ENCODE measurements around the gene LY6G6C. TPM values are rescaled to one million over a fixed set of nuclear protein-coding genes. Genes with fewer than 3 reads are reported as not detected.
A peak's percentile ranks its signal among the peaks of the same experiment; 100 is the strongest.

The LY6G6C gene
- total RNA-seq, 1 experiment from 2014 or later: not detected

DNA sequence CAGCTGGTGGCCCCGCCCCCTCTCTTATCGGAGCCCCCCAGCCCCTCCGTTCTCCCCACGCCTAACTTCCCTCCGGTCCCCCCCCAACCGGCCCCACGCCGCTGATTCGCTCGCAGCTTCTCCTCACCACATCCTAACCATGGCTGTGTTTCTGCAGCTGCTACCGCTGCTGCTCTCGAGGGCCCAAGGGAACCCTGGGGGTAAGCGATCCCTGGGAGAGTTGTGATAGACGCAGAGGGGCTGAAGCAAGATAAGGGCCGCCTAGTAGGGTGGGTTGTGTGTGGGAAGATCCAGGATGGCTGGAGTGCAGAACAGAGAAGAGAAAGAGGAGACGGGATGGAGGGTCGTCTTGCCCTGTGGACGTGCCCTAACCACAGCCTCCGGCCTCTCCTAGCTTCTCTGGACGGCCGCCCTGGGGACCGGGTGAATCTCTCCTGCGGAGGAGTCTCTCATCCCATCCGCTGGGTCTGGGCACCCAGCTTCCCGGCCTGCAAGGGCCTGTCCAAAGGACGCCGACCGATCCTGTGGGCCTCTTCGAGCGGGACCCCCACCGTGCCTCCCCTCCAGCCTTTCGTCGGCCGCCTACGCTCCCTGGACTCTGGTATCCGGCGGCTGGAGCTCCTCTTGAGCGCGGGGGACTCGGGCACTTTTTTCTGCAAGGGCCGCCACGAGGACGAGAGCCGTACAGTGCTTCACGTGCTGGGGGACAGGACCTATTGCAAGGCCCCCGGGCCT, 1.9 kb upstream of the LY6G6C start, which contains the start of gene MPIG6B:
Gene MPIG6B, plus strand, starts transcription at position 129 of the 735 bp plus-strand sequence. Its CDS starts 11 bp downstream, at position 140.
- H3K23me2 ChIP-seq (ENCODE audit: insufficient read length, low read depth, low read length, poor library complexity, severe bottlenecking): no peaks in the 10 kb centered on the region
- no peaks in the 10 kb centered on the region for H3K27me3 Mint-ChIP-seq (ENCODE audit: low read depth)
- H4K91ac ChIP-seq (ENCODE audit: insufficient read length, low read depth, low read length): no peak within 1 kb of the TSS
- H3K36me3 Mint-ChIP-seq (ENCODE audit: insufficient read depth in 1 of 3, low read depth in 3 of 3): peaks cover 9 to 28% (median 27%) of the 10 kb centered on the region in 3 experiments; a peak in 6 of 7 replicates
- no peak within 1 kb of the TSS for H3K27ac ChIP-seq (ENCODE audit: insufficient read length, low read depth, low read length)
- no peaks in the 10 kb centered on the region for H3K27me3 ChIP-seq (ENCODE audit: insufficient read depth, low read length)
- H3K9ac ChIP-seq (ENCODE audit: extremely low read depth, insufficient read length, low read length): no peak within 1 kb of the TSS
- H3K79me1 ChIP-seq (ENCODE audit: insufficient read depth, low read depth, low read length, poor library complexity, severe bottlenecking): no peaks in the 10 kb centered on the region
- no peak within 1 kb of the TSS for H2AFZ ChIP-seq (ENCODE audit: low read length)
- no peaks in the 10 kb centered on the region for H3K9me3 ChIP-seq (ENCODE audit: control insufficient read depth, low read depth, low read length)
- H3K4me1 ChIP-seq (ENCODE audit: insufficient read depth, low read length): peaks cover 6% of the 10 kb centered on the region; the same call in 1 of the 2 replicates
- no peak within 1 kb of the TSS for H2BK120ac ChIP-seq (ENCODE audit: low read depth, low read length, poor library complexity, severe bottlenecking)
- no peaks in the 10 kb centered on the region for H3K79me2 ChIP-seq (ENCODE audit: insufficient read depth, low read length)
- no peak for DNase-seq
- H2BK12ac ChIP-seq (ENCODE audit: insufficient read length, low read depth, low read length): no peak within 1 kb of the TSS
- H3T11ph ChIP-seq (ENCODE audit: low read length): no peak within 1 kb of the TSS
- WGBS (ENCODE audit: extremely low coverage, insufficient read length, low lambda C conversion rate): no CpG with 5 or more reads among the region's 46 CpGs
- no peak within 1 kb of the TSS for H4K8ac ChIP-seq (replicated peaks; ENCODE audit: insufficient read length, low read depth, low read length)
- no peak within 1 kb of the TSS for H3K18ac ChIP-seq (ENCODE audit: insufficient read length, low read depth, low read length)
- peak within 1 kb of the TSS in 2 of 3 experiments; percentile 66 to 76; a peak in 3 of 7 replicates for H3K27ac Mint-ChIP-seq
- H4K5ac ChIP-seq (ENCODE audit: insufficient read length, low read depth, low read length): no peak within 1 kb of the TSS
- no peak within 1 kb of the TSS for H3K23ac ChIP-seq (ENCODE audit: insufficient read length, low read depth, low read length)
- H2AK5ac ChIP-seq (ENCODE audit: insufficient read length, low read length): no peak within 1 kb of the TSS
- H3K9me3 Mint-ChIP-seq: no peaks in the 10 kb centered on the region
- H3K4me2 ChIP-seq (ENCODE audit: insufficient read depth, insufficient read length, low read length): no peak within 1 kb of the TSS
- H3K14ac ChIP-seq (ENCODE audit: insufficient read depth, low read length): no peak within 1 kb of the TSS; the same call in 1 of the 2 replicates
- TF ChIP-seq, protein P1, sequence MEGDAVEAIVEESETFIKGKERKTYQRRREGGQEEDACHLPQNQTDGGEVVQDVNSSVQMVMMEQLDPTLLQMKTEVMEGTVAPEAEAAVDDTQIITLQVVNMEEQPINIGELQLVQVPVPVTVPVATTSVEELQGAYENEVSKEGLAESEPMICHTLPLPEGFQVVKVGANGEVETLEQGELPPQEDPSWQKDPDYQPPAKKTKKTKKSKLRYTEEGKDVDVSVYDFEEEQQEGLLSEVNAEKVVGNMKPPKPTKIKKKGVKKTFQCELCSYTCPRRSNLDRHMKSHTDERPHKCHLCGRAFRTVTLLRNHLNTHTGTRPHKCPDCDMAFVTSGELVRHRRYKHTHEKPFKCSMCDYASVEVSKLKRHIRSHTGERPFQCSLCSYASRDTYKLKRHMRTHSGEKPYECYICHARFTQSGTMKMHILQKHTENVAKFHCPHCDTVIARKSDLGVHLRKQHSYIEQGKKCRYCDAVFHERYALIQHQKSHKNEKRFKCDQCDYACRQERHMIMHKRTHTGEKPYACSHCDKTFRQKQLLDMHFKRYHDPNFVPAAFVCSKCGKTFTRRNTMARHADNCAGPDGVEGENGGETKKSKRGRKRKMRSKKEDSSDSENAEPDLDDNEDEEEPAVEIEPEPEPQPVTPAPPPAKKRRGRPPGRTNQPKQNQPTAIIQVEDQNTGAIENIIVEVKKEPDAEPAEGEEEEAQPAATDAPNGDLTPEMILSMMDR (conservative IDR thresholded peaks at IDR 0.05): no peak
- H2BK20ac ChIP-seq (ENCODE audit: low read depth, low read length, poor library complexity, severe bottlenecking): no peak within 1 kb of the TSS
- no peaks in the 10 kb centered on the region for H4K20me1 ChIP-seq (ENCODE audit: control insufficient read depth, insufficient read depth, insufficient read length)
- H3K56ac ChIP-seq (ENCODE audit: insufficient read length, low read depth, low read length): no peak within 1 kb of the TSS
- H2BK5ac ChIP-seq (ENCODE audit: insufficient read length, low read length): no peak within 1 kb of the TSS
- H2BK15ac ChIP-seq (ENCODE audit: low read depth, low read length): no peak within 1 kb of the TSS
- no peak within 1 kb of the TSS for H3K4me3 Mint-ChIP-seq
- peaks cover 6 to 11% of the 10 kb centered on the region in 2 experiments for H3K4me1 Mint-ChIP-seq
- no peak within 1 kb of the TSS for H3K4ac ChIP-seq (ENCODE audit: low read depth, low read length)

All from H9 (cell line).